CD14-positive monocyte (primary cell): ENCODE measurements around the gene SASH3. TPM values are rescaled to one million over a fixed set of nuclear protein-coding genes. Genes with fewer than 3 reads are reported as not detected.

ENCODE experiments used
- DNase-seq, 3 donors: peaks; one replicate each; pipeline ENCODE4 v3.0.0-alpha.2; 2011 to 2022
- H2AFZ ChIP-seq: 2 replicates; pipeline ENCODE4 v1.6.0; 2012; ENCODE audit warnings: mild to moderate bottlenecking, low read depth, low read length, inconsistent platforms; ENCODE audit not compliant: insufficient read depth, poor library complexity, severe bottlenecking
- H3K27ac ChIP-seq, 2 donors: 1 replicate in 1 of 2; 2 replicates in 1 of 2; pipeline ENCODE4 v1.5.1; 2012 to 2013; ENCODE audit warnings: low read length in 2 of 2, control low read depth in 1 of 2, inconsistent platforms in 1 of 2, low read depth in 1 of 2, mild to moderate bottlenecking in 1 of 2
- H3K27me3 ChIP-seq, 2 donors: one replicate each; pipeline versions ENCODE4 v1.6.0 to v1.6.1; 2011 to 2013; ENCODE audit warnings: low read length in 2 of 2; ENCODE audit not compliant: control insufficient read depth in 2 of 2, insufficient read depth in 2 of 2
- H3K36me3 ChIP-seq, 2 donors: replicated peaks in 1 of 2; 1 replicate in 1 of 2; 2 replicates in 1 of 2; pipeline versions ENCODE4 v1.5.1 to v1.6.1; 2012 to 2013; ENCODE audit warnings: low read length in 2 of 2, control low read depth in 1 of 2, inconsistent platforms in 1 of 2, mild to moderate bottlenecking in 1 of 2; ENCODE audit not compliant: insufficient read depth in 2 of 2, control insufficient read depth in 1 of 2
- H3K4me1 ChIP-seq, 2 donors: 1 replicate in 1 of 2; 2 replicates in 1 of 2; pipeline versions ENCODE4 v1.5.1 to v1.6.1; 2012 to 2013; ENCODE audit warnings: low read length in 2 of 2, control low read depth in 1 of 2, inconsistent platforms in 1 of 2, mild to moderate bottlenecking in 1 of 2, moderate library complexity in 1 of 2; ENCODE audit not compliant: insufficient read depth in 2 of 2, control insufficient read depth in 1 of 2
- H3K4me2 ChIP-seq: replicated peaks from 2 replicates; pipeline ENCODE3; 2012; ENCODE audit warnings: low read length, moderate library complexity, mild to moderate bottlenecking; ENCODE audit not compliant: poor library complexity, severe bottlenecking; ENCODE audit errors: extremely low read depth
- H3K4me3 ChIP-seq, 3 experiments: fragments of 200-600 bp in 1 of 3; sonication (generic) in 1 of 3; replicated peaks in 1 of 3; 1 replicate in 2 of 3; 2 replicates in 1 of 3; pipeline ENCODE4 v1.5.1; 2011 to 2013; ENCODE audit warnings: low read length in 3 of 3, mild to moderate bottlenecking in 3 of 3, control low read depth in 2 of 3, low read depth in 2 of 3, inconsistent platforms in 1 of 3, moderate library complexity in 1 of 3
- H3K79me2 ChIP-seq: 2 replicates; pipeline ENCODE4 v1.6.0; 2012; ENCODE audit warnings: mild to moderate bottlenecking, control low read depth, inconsistent platforms, low read length, moderate library complexity; ENCODE audit not compliant: insufficient read depth
- H3K9ac ChIP-seq: 2 replicates; pipeline ENCODE4 v1.6.0; 2017; ENCODE audit warnings: low read length, mild to moderate bottlenecking; ENCODE audit not compliant: insufficient read depth, poor library complexity, severe bottlenecking
- H3K9me3 ChIP-seq, 2 donors: replicated peaks in 1 of 2; 1 replicate in 1 of 2; 2 replicates in 1 of 2; pipeline versions ENCODE4 v1.5.1 to v1.6.1; 2012 to 2013; ENCODE audit warnings: low read length in 2 of 2, control low read depth in 1 of 2; ENCODE audit not compliant: control insufficient read depth in 1 of 2, insufficient read depth in 1 of 2
- H4K20me1 ChIP-seq: 2 replicates; pipeline ENCODE4 v1.6.0; 2012; ENCODE audit warnings: mild to moderate bottlenecking, low read length, control low read depth, moderate library complexity; ENCODE audit not compliant: insufficient read depth
- H3K27ac Mint-ChIP-seq, 7 donors: one replicate each; pipeline ENCODE4 v1.8.0; 2020; ENCODE audit warnings: mild to moderate bottlenecking in 7 of 7, mixed read lengths in 7 of 7, moderate library complexity in 6 of 7, inconsistent platforms in 2 of 7
- H3K27me3 Mint-ChIP-seq, 3 donors: one replicate each; pipeline ENCODE4 v1.8.0; 2021 to 2022; ENCODE audit warnings: low read depth in 3 of 3, mild to moderate bottlenecking in 3 of 3, mixed read lengths in 3 of 3, moderate library complexity in 3 of 3, inconsistent platforms in 1 of 3
- H3K36me3 Mint-ChIP-seq, 2 donors: one replicate each; pipeline ENCODE4 v1.8.0; 2020; ENCODE audit warnings: mixed read lengths in 2 of 2, inconsistent platforms in 1 of 2, mild to moderate bottlenecking in 1 of 2
- H3K4me1 Mint-ChIP-seq: one replicate; pipeline ENCODE4 v1.8.0; 2020; ENCODE audit warnings: mild to moderate bottlenecking, mixed read lengths
- H3K4me3 Mint-ChIP-seq, 2 donors: one replicate each; pipeline ENCODE4 v1.8.0; 2020; ENCODE audit warnings: mild to moderate bottlenecking in 2 of 2, mixed read lengths in 2 of 2, moderate library complexity in 1 of 2
- H3K9me3 Mint-ChIP-seq, 7 donors: one replicate each; pipeline ENCODE4 v1.8.0; 2020 to 2022; ENCODE audit warnings: mixed read lengths in 7 of 7, mild to moderate bottlenecking in 6 of 7, moderate library complexity in 6 of 7, inconsistent platforms in 2 of 7
- CTCF ChIP-seq: fragments of 200-600 bp; IDR thresholded peaks from one replicate; pipeline ENCODE4 v1.8.0; 2022; ENCODE audit warnings: antibody characterized with exemption, mild to moderate bottlenecking
- WGBS: methylation state at CpG from one replicate; pipeline ENCODE4 v1.1.5; 2013; ENCODE audit warnings: missing lambda C conversion rate; ENCODE audit not compliant: insufficient coverage; 5-methylcytosine and 5-hydroxymethylcytosine counted together
- intact Hi-C, 2 donors: fragments of 100-400 bp; cut with micrococcal nuclease; formaldehyde crosslinking; loops; one replicate each; pipeline versions ENCODE4 v1.15.0 to v1.15.1; 2023
- polyA plus RNA-seq, 3 donors: library from polyadenylated mRNA; depleted of rRNA in 1 of 3; unstranded in 2 of 3; stranded (reverse) in 1 of 3; fragments of 300-500 nt in 2 of 3; fragments of >200 nt in 1 of 3; fragmentation: Illumina TruSeq in 2 of 3; gene quantifications; 1 replicate in 2 of 3; 2 replicates in 1 of 3; pipeline ENCODE4 v1.2.3, GENCODE V29; 2012 to 2021

The SASH3 gene
- polyA plus RNA-seq, 3 donors = 127 to 272 (median 179) TPM

DNA sequence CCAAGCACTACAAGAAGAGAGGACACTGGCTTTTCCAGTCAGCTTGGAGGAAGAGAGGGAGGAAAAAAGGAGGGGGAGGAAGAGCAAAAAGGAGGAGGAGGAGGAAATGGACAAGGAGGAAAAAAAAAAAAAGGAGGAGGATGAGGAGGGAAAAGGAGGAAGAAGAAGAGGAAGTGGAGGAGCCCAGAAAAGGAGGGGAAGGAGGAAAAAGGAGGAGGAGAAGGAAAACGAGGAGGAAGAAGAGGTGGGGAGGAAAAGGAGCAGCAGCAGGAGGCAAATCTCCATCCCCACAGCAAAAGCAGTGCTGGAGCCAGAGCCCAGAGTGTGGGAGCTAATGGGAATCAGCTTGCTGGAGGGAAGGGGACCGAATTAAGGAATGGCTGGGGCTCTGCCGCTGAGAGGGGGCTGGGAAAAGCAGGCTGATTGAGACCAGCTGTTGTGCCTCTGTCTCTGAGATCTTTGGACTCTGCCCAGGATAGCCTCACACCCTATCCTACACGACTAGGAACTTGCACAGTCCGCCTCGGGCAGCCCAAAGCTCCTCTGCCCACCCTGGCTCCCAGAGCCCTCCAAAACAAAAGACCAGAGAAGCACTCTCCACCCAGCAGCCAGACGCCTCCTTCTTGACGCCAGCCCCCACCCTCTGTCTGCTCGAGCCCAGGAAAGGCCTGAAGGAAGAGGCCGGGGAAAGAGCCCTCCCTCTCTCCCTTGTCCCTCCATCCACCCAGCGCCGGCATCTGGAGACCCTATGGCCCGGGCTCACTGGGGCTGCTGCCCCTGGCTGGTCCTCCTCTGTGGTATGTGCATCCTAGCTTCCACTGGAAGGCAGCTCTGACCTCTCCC is 41.1 kb upstream of the SASH3 start, which contains the start of gene XPNPEP2:
XPNPEP2 (plus strand) TSS at position 514 of the 843 bp plus-strand sequence; CDS start at position 749, 235 bp downstream.
- peak within 1 kb of the TSS; percentile 41 for H3K4me2 ChIP-seq
- H3K27me3 Mint-ChIP-seq = peaks cover 0 to 3% (median 0%) of the 10 kb centered on the region in 3 donors
- peak within 1 kb of the TSS in 1 of 2 donors; percentile 6 for H3K4me3 Mint-ChIP-seq
- H3K4me1 Mint-ChIP-seq = peaks cover 58% of the 10 kb centered on the region
- intact Hi-C loops = loop anchor here in 1 of 2 donors (5.0 kb wide), 1 partner anchor 131 kb away; no protein-coding TSS in a partner anchor
- no peaks in the 10 kb centered on the region for H4K20me1 ChIP-seq
- peak within 1 kb of the TSS; percentile 67 to 74 for H3K27ac ChIP-seq
- peaks cover 54 to 58% of the 10 kb centered on the region in 2 donors for H3K4me1 ChIP-seq
- H2AFZ ChIP-seq = no peak within 1 kb of the TSS
- no peaks in the 10 kb centered on the region for H3K27me3 ChIP-seq
- no peaks in the 10 kb centered on the region for H3K36me3 ChIP-seq
- H3K9me3 Mint-ChIP-seq = peaks cover 0 to 9% (median 2%) of the 10 kb centered on the region in 7 donors
- peak within 1 kb of the TSS; percentile 76 to 93 (median 86) for H3K27ac Mint-ChIP-seq
- no peaks in the 10 kb centered on the region for H3K79me2 ChIP-seq
- WGBS = no CpG with 5 or more reads among the region's 13 CpGs
- H3K4me3 ChIP-seq = no peak within 1 kb of the TSS
- DNase-seq = no peak
- H3K9me3 ChIP-seq = no peaks in the 10 kb centered on the region
- H3K9ac ChIP-seq = no peak within 1 kb of the TSS
- H3K36me3 Mint-ChIP-seq = no peaks in the 10 kb centered on the region
- TF ChIP-seq CTCF = no peak

DNA sequence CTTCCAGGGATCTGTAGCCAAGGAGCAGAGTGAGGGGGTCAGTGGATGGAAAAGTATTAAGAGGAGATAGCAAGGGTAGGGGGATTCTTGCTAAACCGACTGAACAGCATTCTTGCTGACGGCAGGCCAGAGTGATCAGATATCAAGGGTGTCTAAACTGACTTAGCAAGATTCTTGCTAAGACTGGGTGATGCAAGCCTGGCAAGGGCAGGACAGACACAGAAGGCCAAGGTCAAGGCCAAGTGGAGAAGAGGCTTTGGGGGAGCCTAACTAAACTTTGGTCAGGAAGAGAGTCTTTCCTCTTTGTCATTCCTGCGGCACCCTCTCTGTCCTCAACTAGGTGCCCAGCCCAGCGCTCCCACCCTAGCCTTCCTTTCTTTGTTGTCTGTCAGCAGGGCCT is 40.2 kb upstream of the SASH3 start:
- Histone ChIP-seq H3K4me1 (peaks cover 54 to 58% of the 10 kb centered on the region in 2 donors), H4K20me1 (no peaks in the 10 kb centered on the region), H3K36me3 (no peaks in the 10 kb centered on the region), H3K27me3 (no peaks in the 10 kb centered on the region), H3K27ac (peak overlapping the region in 1 of 2 donors; percentile 17), H3K9me3 (no peaks in the 10 kb centered on the region), H3K9ac (no peak overlapping the region), H2AFZ (no peak overlapping the region), H3K4me2 (no peak overlapping the region), H3K4me3 (no peak overlapping the region), H3K79me2 (no peaks in the 10 kb centered on the region)
- 52% methylated on average over 3 of the region's 4 CpGs for WGBS
- intact Hi-C loops = loop anchor here in 1 of 2 donors (5.0 kb wide), 1 partner anchor 132 kb away; no protein-coding TSS in a partner anchor
- Mint-ChIP-seq H3K4me1 (peaks cover 58% of the 10 kb centered on the region), H3K27me3 (peaks cover 0 to 2% (median 0%) of the 10 kb centered on the region in 3 donors), H3K36me3 (no peaks in the 10 kb centered on the region), H3K9me3 (peaks cover 0 to 2% (median 0%) of the 10 kb centered on the region in 7 donors), H3K4me3 (peak overlapping the region in 1 of 2 donors; percentile 6), H3K27ac (peak overlapping the region in 5 of 7 donors; percentile 45 to 85 (median 54))
- no peak for TF ChIP-seq CTCF
- peak in 1 of 3 donors; percentile 16 for DNase-seq
